HG03558 (cell line): Measurements from ENCODE around the gene RAD51D.
"Not testable (repeated sequence)": the region's sequence is repeated elsewhere in the genome, so short reads cannot be mapped to it uniquely, and the experiment has no call there.

Experiments
- ATAC-seq: cut with Tn5 transposase; IDR thresholded peaks from one replicate; pipeline ENCODE4 v1.9.1; 2021; ENCODE audit warnings: moderate number of reproducible peaks; ENCODE audit not compliant: unreplicated experiment; ENCODE audit errors: extremely low read depth

RAD51D gene

DNA sequence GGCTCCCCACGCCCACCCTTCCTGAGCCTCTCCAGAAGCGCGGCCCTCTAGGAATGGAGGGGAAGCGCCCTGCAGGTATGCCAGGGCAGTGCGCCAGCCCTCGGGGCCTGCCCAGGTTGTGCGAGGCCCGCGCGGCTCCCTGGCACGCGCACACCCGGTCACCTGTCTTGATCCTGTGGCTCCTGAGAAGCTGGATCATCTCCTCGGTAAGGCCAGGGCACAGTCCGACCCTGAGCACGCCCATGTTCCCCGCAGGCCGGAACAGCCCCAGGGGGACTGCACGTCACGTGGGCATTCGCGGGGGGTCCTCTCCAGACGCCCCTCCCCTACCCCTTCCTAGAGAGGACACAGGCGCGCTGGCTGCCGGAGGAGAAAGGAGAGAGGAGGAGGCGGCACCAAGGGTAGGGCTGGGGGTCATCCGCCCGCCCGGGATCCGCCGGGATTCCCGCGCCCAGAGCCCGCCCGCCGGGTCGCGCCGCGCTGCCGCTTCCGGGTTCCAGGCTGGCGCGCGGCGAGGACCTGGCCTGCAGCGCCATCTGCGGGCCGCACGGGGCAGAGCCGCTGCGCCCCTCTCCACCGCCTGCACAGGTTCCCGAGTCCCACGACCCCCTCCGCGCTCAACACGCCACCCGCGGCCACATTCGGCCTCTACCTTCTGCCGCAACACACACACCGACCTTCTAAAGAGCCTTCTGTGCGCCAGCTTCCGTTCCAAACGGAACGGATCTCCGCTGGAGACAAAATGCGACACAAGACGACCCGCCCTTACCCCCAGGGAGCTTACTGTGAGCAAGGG lies at the start of gene RAD51D:
RAD51D (minus strand) TSS at position 491 of the 796 bp plus-strand sequence; CDS start at position 244, 247 bp downstream.
- ATAC-seq = no peak

DNA sequence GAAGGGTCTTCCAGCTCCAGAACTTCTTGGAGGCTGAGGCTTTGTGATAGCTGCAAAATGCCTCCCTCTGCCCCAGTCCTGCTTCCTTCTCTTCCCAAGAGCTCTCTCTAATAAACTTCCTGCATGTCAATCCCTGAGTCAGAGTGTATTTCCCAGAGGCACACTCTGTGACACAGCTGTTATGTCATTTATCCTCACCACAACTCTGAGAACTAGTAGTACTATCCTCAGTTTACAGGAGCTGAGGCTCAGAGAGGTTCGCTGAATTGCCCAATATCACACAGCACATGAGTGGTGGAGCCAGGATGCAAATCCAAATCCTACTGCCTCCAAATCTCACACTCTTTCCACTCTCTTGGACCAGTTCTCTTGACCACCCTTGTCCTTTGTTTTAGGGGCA lies 48.0 kb upstream of the RAD51D start:
- no peak for ATAC-seq

DNA sequence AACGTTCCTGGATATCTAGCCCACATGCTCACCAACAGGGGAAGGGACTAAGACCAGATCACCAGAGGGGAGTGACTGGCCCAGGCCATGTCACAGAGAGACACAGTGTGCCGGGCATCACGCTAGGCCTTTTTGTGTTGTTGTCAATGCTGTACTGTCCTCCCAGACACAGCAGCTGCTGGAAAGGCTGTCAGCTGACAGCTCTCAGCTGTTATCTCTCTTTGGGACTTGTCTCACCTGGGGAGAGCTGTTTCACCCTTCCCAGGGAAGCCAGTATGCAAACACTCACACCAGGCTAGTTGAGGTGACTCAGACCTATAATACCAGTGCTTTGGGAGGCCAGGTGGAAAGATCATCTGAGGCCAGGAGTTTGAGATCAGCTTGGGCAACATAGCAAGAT lies 47.4 kb upstream of the RAD51D start:
- no peak for ATAC-seq

DNA sequence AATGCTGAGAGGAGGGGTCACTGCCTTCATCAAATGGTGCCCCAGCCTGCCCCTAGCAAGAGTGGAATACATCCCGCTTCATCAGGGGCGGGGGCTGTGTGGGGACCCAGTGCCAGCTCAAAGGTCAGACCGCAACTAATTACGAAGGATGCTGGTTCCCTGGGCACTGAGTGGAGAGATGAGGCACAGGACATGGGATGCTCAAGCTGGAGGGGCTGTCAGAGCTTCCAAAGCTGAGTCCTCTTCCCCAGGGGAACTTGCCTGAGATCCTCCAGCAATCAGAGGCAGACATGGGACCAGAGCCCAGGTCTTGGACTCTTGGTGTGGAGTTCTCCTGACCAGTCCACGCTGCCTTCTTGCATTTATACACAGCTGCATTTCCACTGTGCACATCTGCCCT lies 46.9 kb upstream of the RAD51D start:
- ATAC-seq = no peak

DNA sequence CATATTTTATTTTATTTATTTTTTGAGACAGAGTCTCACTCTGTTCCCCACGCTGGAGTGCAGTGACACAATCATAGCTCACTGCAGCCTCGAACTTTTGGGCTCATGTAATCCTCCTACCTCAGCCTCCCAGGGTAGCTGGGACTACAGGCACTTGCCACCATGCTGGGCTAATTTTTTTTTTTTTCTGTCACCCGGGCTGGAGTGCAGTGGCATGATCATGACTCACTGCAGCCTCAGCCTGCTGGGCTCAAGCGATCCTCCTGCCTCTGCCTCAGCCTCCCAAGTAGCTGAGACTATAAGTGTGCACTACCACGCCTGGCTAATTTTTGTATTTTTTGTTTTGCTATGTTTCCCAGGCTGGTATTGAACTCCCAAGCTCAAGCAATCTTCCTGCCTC lies 45.1 kb upstream of the RAD51D start:
- ATAC-seq = no peak

DNA sequence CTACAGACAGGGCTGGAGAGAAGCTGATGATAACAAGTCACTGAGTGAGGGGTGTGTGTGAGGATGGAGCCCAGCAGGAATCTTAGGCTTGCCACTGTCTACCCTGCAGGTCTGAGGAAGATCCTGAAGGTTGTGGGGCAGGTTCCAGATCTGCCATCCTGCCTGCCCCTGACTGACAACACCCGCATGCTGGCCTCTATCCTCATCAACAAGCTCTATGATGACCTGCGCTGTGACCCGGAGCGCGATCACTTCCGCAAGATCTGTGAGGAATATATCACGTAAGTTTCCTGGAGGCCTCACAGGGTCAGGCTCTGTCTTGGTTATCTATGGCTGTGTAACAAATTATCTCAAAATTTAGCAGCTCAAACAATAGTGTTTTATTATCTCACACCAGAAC lies 44.2 kb upstream of the RAD51D start:
- no peak for ATAC-seq

DNA sequence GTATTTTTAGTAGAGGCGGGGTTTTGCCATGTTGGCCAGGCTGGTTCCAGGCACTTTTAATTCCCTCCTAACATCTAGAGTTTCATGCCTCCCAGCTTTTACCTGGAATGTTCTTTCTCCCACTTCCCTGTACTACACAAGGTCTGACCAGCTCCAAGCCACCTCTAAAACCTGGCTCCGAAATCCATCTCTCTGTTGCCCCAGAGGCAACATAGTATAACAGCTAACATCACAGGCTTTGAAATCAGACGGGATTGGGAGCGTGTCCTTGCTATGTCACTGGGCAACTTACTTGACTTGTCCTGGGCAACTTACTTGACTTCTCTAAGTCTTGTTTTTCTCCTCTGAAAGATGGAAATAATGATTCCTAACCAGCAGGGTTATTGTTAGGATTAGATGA lies 43.1 kb upstream of the RAD51D start:
- no peak for ATAC-seq

DNA sequence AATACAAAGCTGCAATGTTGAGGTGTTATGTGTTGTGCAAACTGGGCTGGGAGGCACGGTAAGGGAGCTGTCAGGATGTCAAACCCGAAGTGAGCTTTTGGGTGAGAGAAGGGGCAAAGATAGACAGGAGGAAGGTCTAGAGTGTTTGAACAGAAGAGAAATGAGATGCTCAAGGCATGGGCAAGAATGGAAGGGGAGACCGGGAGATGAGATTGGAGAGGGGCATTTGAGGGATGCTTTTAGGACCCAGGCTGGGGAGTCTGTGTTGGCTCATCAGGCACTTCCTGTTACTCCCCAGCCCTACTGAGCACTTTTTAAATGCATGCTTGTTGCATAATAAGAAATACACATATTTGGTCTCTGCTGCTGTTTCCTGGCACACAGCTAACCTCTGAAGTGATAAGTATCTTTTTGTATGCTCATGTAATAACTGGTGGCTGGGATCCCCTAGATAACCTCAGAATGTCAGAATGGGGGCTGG lies 41.7 kb upstream of the RAD51D start:
- ATAC-seq = no peak

DNA sequence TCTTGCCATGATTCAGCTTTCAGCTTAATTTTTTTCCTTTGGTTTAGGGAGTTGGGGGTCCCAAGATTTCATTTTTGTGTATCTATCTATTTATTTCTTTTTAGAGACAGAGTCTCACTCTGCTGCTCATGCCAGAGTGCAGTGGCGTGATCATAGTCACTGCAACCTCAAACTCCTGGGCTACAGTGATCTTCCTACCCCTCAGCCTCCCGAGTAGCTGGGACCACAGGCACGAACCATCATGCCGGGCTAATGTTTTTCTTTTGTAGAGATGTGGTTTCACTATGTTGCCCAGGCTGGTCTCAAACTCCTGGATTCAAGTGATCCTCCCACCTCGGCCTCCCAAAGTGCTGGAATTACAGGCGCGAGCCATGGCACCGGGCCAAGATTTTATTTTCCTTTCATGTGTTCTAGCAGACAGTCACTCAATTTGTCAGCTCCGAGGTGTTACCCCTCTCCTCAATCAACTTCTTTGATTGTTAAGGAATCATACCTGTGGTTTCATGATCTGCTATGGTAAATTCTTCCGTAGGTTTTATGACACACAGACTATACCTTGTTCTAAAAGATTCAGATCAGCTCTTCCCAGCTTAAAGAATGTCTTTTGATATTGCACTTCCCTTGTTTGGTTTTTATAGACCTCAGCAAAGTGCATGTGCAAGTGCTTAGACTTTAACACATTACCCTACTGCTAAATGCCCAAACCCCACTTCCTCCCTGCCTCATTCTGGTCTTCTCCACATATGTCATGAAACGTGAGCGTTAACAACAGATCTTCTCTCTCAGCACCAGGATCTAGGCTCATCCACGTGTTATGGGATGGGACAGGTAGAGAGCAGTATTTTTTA lies 40.9 kb upstream of the RAD51D start:
- no peak for ATAC-seq

DNA sequence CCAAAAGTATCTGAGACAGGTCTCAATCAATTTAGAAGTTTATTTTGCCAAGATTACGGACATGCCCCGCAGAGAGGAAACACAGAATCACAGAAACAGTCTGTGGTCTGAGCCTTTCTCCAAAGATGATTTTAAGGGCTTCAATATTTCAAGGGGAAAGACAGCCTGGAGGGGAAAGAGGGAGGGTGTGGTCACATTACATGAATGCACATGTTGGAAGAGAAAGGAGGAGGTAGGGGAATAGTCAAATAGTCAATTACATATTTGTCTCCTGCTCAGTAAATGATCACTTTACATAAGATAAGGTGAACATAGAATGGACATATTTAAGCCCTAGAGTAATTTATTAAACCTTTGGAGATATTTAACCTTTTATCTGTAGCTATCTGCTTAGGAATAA lies 40.3 kb upstream of the RAD51D start:
- ATAC-seq = no peak

DNA sequence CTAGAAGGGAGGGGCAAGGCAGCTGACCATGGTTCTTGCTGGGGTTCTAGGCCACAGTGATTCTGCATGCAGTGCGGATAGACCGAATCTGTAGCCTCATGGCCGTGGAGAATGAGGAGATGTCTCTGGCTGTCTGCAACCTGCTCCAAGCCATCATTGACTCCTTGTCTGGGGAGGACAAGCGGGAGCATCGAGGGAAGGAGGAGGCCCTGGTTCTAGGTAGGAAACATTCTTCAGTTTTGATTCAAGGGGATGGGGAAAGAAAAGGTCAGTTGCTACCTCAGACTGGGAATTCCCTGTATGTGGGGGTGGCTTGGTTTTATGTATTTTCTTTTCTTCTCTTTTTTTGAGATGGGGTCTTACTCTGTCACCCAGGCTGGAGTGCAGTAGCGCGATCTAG lies 35.6 kb upstream of the RAD51D start:
- ATAC-seq = no peak

DNA sequence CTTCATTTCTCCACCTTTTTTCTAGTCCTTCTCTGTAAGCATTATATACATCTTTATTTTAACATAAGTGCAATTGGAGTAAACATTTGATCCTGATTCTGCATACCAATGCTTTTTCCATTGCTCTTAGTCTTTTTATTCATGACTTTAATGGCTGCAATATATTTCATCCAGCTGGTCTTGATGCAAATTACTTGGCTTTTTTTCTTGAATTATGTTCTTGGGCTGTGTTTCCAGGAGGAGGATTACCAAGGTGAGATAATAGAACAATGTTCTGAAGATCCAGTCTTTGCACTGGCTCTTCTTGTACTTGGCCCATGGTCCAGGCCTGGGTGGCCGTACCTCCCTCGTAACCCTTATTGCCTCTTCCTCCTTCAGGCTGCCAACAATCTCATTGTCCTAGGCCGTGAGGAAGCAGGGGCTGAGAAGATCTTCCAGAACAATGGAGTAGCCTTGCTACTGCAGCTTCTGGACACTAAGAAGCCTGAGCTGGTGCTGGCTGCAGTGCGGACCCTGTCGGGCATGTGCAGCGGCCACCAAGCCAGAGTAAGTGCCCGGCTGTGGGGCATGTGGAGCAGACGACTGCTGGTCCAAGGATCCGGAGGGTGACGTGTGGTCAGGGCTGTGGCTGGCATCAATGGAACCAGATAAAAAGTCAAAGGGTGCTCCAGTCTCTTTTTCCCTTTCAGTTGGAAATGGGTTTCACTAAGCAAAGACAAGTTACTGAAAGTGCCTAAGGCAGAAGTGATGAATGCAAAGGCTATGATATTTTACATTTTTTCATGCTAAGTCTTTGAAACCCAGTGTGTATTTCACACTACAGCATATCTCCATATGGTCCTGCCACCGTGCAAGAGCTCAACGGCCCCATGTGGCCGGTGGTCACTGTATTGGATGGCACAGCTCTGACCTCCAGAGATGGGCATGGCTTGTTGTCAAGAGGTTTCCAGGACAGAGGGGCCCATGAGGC lies 34.8 kb upstream of the RAD51D start:
- ATAC-seq = no peak

DNA sequence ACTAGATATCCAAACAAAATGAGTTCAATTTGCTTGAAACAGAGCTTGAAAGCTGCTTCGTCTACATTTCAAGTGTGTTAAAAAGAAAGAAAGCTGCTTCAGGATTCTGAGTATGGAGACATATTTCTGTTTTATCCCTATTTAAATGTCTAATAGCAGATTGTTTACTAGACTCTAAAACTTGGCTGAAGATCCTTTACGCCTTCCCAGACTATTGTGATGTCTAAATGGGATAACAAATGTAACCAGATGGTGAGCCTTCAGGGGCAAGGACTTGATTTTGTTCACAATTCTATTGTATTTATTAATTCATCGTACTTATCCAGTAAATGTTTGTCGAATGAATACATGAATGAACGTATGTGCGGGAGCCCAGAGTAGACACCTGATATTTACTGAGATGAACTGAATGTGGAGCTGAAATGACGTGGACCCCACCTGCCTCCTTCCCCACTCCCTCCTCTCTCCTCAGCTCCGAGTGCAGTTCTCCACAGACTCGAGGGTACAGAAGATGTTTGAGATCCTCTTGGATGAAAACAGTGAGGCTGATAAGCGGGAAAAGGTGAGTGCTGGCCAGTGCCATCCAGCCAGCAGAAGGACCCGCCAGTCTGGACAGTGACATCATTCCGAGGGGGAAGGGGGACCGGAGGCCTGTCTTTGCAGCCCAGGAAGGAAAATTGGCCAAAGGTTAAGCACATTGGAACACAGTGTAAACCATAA lies 32.9 kb upstream of the RAD51D start:
- no peak for ATAC-seq

DNA sequence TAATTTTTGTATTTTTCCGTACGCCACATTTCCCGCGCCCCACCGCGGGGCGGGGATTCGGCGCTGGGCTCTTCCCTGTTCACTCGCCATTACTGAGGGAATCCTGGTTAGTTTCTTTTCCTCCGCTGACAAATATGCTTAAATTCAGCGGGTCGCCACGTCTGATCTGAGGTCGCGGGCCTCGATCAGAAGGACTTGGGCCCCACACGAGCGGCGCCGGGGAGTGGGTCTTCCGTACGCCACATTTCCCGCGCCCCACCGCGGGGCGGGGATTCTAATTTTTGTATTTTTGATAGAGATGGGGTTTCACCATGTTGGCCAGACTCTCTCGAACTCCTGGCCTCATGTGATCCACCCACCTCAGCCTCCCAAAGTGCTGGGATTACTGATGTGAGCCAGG lies 31.4 kb upstream of the RAD51D start:
- ATAC-seq = not testable (repeated sequence)

DNA sequence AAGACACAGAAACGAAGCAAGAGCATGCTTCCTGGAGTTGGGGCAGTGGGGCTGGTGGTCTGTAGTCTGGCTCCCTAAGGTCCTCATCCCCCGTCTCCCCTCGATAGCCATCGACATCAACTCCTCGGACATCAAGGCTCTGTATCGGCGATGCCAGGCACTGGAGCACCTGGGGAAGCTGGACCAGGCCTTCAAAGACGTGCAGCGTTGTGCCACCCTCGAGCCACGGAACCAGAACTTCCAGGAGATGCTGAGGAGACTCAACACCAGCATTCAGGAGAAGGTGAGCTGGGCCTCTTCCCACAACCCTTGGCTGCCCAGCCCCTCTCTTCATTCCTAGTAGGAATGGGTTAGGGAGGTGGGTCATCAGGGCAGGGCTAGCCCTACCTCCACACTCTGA lies 30.3 kb upstream of the RAD51D start:
- ATAC-seq = no peak

DNA sequence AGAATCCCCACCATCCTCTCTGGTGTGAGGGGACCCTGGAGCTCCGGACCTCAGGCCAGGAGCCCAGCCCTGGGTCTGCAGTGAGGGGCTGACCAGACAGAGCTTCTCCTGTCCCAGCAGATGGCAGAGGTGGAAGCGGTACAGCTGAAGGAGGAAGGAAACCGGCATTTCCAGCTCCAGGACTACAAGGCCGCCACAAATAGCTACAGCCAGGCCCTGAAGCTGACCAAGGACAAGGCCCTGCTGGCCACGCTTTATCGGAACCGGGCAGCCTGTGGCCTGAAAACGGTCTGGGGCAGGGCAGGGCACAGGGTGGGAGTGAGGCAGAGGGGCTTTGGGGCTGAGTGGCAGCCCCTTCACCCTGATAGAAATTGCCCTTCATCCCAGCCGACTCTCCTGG lies 28.5 kb upstream of the RAD51D start:
- no peak for ATAC-seq

DNA sequence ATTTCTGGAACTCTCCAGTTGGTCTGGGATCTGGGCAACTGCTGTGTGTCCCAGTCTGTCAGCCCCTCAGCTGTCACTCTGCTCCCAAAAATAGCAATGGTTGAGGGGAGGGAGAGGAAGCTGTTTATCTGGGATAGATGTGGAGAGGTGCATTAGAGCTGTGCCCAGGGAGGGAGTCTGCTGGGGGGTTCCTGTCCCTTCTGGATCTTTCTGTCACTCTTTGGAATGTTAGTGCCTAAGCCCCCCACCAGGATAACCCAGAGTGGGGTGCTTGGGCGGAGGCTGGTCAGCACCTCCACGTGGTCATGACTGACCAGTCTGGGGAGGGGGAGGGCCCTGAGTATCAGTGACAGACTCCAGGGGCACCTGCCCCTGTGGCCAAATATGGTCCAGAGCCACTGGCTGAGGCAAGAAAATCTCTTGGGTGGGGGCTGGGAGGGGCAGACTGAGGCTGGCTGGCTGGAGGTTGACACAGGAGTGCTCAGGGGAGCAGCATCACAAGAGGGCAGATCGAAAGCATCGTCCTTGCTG lies 27.8 kb upstream of the RAD51D start, which contains the start of gene UNC45B:
UNC45B (plus strand) TSS at position 443 of the 531 bp plus-strand sequence. CDS start 447 bp downstream, outside the sequence.
- ATAC-seq = no peak

DNA sequence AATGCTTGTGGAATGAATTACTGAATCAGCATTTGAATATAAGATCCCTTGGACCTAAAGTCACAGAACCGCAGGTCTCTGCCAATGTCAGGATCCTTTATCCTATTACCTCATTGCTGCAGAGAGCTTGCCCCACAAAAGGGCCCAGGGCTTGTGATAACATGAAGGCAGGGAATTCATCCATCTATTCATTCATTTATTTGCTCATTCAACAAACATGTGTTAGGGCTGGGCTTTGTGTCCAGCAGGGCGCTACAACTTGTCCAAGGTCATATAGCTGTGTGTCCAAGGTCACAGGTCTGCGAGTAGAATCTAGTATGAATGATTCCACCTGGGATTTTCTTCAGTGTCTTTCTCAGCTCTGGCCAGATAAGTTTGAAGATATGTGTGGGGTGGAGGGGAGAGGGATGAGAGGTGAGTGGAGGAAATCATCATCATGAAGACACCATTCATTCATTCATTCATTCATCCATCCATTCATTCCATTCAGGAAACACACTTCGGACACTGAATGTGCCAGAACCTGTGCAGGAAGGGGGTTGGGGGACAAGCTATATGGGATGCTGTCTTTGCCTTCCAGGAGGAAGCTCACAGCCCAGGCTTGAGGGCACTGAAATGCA lies 26.7 kb upstream of the RAD51D start:
- no peak for ATAC-seq

DNA sequence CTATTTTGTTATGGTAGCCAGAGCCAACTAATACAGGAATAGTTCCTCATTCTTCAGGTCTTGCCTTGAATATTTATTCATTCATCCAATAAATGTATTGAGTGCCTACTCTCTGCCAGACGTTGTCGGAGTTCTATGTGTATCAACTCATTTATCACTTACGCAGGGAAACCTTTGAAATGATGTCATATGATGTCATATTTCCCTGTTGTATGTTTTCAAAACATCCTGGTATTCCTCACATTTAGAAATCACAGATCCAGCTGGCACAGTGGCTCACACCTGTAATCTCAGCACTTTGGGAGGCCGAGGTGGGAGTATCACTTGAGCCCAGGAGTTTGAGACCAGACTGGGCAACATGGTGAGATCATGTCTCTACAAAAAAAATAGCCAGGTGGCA lies 25.2 kb upstream of the RAD51D start:
- ATAC-seq = no peak
